ENCODE data around the gene SORBS2.

Gene SORBS2

DNA sequence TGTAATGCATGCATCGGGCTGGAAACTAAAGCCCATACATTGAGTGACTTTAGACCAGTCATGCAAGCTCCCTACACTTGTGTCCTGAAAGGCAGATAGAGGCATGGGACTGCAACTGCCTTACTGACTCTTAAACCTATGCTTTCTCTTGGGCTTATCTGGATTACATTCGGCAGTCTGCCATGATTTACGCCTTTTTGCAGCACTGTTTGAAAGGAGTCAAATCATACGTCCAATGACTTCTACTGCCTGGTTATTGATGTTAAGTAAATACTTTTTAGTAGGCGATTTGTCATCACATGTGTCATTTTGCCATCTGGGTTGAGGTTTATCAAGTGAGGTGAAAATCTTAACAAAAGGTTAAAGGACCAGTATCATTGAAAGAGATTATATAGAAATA lies 31.5 kb downstream of the SORBS2 start:
- DNase-seq (ENCODE audit: low read depth): no peak
- H3K4me3 ChIP-seq (ENCODE audit: low read depth, low read length): no peak overlapping the region
- in situ Hi-C loops (cut with HindIII; ENCODE audit: low sequenced_read_pairs): no loop called here
- TF ChIP-seq, protein P1, sequence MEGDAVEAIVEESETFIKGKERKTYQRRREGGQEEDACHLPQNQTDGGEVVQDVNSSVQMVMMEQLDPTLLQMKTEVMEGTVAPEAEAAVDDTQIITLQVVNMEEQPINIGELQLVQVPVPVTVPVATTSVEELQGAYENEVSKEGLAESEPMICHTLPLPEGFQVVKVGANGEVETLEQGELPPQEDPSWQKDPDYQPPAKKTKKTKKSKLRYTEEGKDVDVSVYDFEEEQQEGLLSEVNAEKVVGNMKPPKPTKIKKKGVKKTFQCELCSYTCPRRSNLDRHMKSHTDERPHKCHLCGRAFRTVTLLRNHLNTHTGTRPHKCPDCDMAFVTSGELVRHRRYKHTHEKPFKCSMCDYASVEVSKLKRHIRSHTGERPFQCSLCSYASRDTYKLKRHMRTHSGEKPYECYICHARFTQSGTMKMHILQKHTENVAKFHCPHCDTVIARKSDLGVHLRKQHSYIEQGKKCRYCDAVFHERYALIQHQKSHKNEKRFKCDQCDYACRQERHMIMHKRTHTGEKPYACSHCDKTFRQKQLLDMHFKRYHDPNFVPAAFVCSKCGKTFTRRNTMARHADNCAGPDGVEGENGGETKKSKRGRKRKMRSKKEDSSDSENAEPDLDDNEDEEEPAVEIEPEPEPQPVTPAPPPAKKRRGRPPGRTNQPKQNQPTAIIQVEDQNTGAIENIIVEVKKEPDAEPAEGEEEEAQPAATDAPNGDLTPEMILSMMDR (IDR thresholded peaks at IDR 0.05; ENCODE audit: low read depth, low read length, missing control alignments): no peak

DNA sequence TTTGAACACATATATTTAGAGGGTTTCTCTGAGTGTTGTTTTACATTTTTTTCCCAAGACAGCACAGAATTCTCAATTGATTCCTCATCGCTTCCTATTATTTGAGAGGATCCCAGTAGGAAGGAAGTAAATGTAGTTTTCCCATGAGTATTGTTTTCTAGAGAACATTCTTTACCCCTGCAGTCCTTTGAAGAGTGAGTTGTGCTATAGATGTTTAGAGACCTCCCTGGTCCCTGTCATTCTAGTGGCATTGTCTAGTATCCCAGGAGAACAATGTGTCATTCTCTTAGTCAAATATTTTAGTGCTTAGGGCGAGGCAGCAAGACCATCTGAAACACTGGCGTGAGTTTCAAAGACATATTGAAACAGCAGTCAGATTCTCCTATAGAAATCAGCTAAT lies 32.5 kb downstream of the SORBS2 start:
- no peak overlapping the region for H3K4me3 ChIP-seq (ENCODE audit: low read depth, low read length)
- no peak for DNase-seq (ENCODE audit: low read depth)
- TF ChIP-seq, protein P1 (IDR thresholded peaks at IDR 0.05; ENCODE audit: low read depth, low read length, missing control alignments): no peak
- in situ Hi-C loops (cut with HindIII; ENCODE audit: low sequenced_read_pairs): no loop called here

DNA sequence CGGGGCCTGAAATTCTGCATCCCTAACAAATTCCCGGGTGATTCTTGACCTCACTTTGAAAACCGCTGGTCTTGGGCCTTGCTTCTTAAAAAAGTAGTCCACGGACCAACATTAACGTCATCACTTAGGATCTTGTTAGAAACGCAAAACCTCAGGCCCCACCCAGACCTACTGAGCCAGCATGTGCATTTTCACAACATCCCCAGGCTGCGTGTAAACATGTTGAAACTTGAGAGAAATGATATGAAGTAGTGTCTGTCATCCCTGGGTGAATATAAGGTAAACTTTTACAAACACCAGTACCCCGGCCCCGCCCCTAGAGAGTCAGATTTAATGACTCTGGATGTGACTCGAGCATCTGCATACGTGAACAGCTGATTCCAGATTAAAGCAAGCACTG lies 33.7 kb downstream of the SORBS2 start:
- in situ Hi-C loops (cut with HindIII; ENCODE audit: low sequenced_read_pairs): no loop called here
- H3K4me3 ChIP-seq (ENCODE audit: low read depth, low read length): no peak overlapping the region
- TF ChIP-seq, protein P1 (IDR thresholded peaks at IDR 0.05; ENCODE audit: low read depth, low read length, missing control alignments): no peak
- no peak for DNase-seq (ENCODE audit: low read depth)

DNA sequence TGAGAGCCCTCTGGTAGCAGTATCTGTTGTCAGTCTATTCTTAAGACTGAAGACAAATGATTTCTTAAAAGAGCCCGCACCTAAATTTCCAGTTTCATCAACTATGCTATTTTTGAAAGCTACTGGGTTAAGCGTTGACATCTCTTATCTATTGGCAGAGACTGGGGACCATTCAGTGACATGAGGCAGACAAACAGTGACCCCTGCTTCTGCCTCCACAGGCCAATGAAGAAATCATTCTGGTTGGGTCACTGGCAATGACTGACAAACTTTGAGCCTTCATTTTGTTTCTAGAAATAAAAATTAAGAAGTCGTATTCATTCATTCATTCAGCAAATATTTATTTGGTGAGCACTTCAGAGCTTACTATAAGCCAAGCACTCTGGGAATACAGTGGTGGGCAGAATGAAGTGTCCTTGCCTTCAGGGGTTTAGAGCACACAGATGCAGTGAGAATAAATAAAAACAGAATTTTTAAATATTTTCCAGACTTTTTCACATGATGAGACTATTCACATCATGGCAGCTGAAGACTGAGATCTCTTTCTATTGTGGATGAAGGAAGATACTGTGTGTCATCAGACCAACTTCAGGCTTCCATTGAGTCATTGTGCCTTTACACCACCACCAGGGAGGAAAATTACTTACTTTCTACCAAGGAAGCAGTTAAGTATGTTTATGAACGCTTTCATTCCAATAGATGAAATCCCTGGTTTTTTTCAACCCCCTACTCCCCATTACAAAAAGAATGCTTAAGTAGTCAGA lies 36.0 kb downstream of the SORBS2 start:
- DNase-seq (ENCODE audit: low read depth): no peak
- in situ Hi-C loops (cut with HindIII; ENCODE audit: low sequenced_read_pairs): no loop called here
- TF ChIP-seq, protein P1 (IDR thresholded peaks at IDR 0.05; ENCODE audit: low read depth, low read length, missing control alignments): no peak
- no peak overlapping the region for H3K4me3 ChIP-seq (ENCODE audit: low read depth, low read length)

DNA sequence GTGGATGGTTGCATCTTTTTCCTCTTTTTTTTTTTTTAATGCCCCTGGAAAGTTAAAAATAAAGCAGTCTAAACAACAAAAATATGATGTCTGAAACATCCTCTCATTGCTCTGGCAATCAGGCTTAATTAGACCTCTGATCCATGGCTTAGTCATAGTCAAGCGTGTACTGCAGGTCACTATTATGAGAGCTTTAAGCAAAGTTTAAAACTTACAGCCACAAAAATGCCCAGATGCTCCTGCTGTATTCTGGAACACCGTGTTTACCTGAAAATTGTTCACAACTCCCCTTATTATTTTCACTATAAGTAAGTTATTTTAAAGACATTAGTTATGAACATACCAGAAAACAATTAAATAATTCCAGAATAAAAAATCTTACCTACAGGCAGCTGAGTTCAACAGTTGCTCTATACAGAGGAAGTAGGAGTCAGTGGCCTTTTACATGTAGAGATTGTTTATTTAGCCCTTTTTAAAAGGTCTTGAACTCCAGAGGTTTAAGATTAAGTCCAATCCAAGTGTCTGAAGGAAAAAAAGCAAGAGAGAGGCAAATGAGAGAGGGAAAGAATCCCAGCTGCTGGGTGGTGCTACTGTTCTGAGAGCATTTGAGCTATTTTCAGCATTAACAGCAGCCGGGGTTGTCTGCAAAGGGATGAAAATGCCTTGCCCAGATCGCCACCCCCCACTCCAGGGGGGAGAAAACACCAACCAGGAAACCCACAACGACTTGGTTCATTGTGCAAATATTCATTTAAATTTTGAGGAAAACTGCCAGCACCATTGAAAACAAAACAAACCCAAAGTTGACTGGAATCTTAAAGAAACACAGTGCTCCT lies 36.9 kb downstream of the SORBS2 start:
- TF ChIP-seq, protein P1 (IDR thresholded peaks at IDR 0.05; ENCODE audit: low read depth, low read length, missing control alignments): no peak
- peak overlapping the region; percentile 27 for H3K4me3 ChIP-seq (ENCODE audit: low read depth, low read length)
- peak; percentile 86 for DNase-seq (ENCODE audit: low read depth)
- in situ Hi-C loops (cut with HindIII; ENCODE audit: low sequenced_read_pairs): no loop called here

DNA sequence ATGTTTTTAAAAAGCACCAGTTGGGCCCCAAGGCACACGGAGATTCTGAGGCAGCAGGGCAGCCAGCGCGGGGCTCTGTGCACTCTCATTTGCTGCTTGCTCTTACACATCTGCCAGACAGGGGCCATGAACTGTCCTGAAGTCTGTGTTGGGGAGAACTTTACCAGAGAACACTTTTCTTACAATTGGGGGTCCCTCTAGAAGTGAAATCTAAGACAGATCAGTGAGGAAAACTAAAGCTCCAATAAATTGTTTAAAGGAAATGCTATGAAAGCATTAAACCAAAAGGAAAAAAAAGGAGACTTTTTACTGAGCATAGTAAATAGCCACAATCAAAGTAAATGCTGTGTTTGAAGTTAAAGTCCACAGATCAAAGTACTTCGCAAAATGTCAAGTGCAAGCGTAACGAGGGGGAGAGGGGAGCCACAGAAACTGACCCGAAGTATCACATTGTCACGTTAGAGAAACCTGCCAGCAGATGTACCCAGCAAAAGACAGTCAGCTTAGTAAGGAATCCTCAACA lies 37.8 kb downstream of the SORBS2 start:
- TF ChIP-seq, protein P1 (IDR thresholded peaks at IDR 0.05; ENCODE audit: low read depth, low read length, missing control alignments): no peak
- DNase-seq (ENCODE audit: low read depth): no peak
- in situ Hi-C loops (cut with HindIII; ENCODE audit: low sequenced_read_pairs): no loop called here
- H3K4me3 ChIP-seq (ENCODE audit: low read depth, low read length): peak overlapping the region; percentile 27

Data from astrocyte of the cerebellum (primary cell).